SK-N-MC (cell line): ENCODE results near the gene CCIN.

Experiments
- EZH2 ChIP-seq: fragments of 200-600 bp; sonication (generic); IDR thresholded peaks from one replicate; pipeline ENCODE4 v1.6.1; 2017; ENCODE audit warnings: antibody characterized with exemption
- FOXP2 ChIP-seq: optimal IDR thresholded peaks from 2 replicates; pipeline ENCODE3; 2011; ENCODE audit warnings: mild to moderate bottlenecking, moderate library complexity; ENCODE audit not compliant: insufficient read depth; ENCODE audit errors: extremely low read length, control extremely low read depth

DNA sequence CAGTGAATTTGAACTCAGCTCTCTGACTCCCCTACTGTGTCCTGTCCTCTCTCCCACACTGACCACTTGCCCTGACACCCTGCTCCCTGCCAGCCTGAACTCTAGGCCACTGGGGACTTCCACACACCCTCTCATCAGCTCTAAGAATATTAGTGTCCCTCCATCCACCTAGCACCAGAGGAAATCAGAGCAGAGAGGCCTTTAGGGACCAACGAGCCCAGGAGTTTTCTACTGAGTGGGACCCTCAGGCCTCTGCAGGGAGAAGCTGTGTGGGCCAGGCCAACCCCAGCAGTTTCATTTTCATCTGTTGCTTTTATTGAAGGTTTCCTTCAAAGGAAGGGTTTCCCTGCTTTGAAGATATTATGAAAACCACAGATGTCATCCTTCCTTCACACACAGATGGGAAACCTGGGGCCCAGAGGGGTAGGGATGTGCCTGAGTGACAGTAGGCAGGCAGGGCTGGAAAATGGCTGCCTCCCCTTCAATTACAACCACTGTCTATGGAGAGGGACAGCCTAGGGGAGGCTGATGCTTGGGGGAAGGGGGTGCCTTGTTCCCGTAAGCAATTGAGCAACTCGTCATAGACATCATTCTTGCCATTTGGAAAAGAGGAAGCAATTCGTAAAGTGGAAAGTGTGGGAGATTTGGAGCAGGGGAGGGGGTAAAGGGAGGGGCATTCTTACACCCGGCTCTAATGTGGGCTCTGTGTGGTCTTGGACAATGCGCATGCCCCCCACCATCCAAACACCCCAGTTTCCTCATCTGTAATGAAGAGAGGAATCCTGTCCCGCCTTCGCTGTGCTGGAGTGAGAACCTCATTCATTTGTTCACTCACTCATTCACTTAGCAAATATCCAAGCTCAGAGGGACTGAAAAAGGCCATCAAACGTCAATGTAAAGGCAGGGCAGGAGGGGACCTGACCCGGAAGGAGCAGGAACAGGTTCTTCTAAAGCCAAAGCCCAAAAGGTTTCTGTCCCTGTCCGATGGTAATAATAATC is 28.8 kb upstream of the CCIN start:
- TF ChIP-seq EZH2 = no peak
- no peak for TF ChIP-seq FOXP2
